SH-SY5Y (cell line): ENCODE results near the gene FCRL4.

Source experiments
- GATA2 ChIP-seq: IDR thresholded peaks from 2 replicates; pipeline ENCODE4 v1.6.1; 2011; ENCODE audit warnings: mild to moderate bottlenecking, low read depth, low read length
- GATA3 ChIP-seq: IDR thresholded peaks from 2 replicates; pipeline ENCODE4 v1.6.1; 2011; ENCODE audit warnings: low read depth, mild to moderate bottlenecking, low read length, moderate library complexity

FCRL4 gene

GRCh38 chr1:157580179-157580827 is 17.6 kb downstream of the FCRL4 start:
- TF ChIP-seq GATA3 (no peak), GATA2 (no peak)

GRCh38 chr1:157577420-157577819 is 20.5 kb downstream of the FCRL4 start:
- no peak for TF ChIP-seq GATA3
- no peak for TF ChIP-seq GATA2

- TF ChIP-seq GATA2 = no peak
- TF ChIP-seq GATA3 = no peak
Measured at GRCh38 chr1:157575744-157576143, 22.1 kb downstream of the FCRL4 start.

DNA sequence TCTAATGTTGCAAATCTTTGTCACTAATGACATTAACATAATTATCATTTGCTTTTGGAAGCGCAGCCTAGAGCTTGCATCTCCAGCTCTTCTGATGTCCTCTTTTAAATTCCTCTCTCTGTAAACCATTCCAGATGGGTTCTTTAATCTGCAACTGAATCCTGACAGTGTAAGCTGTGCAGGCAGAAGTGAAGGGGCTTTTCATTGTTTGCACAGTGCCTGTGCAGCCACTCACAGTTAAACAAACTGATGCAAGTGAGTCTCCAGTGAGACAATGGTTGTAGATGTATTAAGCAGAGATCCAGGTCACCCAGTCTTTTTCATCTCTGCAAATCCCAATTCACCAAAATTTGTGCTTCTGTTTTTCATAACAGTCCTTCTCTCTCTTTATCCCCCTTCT is 23.0 kb downstream of the FCRL4 start:
- TF ChIP-seq GATA3 = no peak
- TF ChIP-seq GATA2 = no peak

DNA sequence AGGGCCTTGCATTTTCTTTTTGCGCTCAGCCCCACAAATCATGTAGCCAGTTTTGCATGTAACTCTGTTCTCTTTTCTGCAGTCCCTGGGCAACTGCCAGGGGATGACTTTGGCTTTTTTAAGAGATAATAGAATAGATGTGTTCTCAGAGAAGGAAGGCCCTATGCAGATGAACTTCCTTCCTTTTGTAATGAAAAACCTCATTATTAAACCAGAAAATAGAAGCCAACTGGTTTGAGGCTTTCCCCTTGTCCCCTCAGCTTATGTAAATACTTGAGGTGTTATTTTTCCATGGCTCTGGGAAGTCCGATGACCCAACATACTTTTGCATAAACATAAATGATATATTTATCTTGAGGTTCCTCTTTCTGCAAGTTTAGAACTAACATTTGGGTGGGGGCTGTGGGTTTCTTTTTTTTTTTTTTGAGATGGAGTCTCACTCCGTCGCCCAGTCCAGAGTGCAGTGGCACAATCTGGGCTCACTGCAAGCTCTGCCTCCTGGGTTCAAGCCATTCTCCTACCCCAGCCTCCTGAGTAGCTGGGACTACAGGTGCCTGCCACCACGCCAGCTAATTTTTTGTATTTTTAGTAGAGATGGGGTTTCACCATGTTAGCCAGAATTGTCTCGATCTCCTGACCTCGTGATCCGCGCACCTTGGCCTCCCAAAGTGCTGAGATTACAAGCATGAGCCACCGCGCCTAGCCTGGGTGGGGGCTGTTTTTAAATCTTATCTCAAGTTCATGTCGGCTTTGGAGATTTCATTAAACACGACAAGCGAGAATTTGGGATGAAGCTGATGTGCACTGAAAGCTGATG is 31.2 kb downstream of the FCRL4 start:
- TF ChIP-seq GATA3 = no peak
- no peak for TF ChIP-seq GATA2

DNA sequence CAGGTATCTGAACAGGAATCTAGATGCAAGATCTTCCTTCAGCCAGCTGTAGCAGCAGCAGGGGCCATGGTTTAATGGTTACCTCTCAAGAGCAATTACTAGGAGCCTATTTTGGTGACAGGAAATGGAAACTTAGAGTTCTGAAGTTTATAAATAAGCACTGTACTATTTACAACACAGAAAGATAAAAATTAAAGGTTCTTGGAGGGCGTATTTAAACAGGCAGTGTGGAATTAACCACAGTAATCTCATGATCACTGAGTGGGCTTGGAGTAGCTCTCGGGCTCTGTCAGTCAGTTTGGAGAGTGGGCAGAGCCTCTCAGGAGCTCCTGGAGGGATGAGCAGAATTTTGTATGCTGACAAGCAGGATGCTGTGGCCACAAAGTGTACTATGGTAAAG is 35.4 kb downstream of the FCRL4 start:
- no peak for TF ChIP-seq GATA3
- no peak for TF ChIP-seq GATA2

DNA sequence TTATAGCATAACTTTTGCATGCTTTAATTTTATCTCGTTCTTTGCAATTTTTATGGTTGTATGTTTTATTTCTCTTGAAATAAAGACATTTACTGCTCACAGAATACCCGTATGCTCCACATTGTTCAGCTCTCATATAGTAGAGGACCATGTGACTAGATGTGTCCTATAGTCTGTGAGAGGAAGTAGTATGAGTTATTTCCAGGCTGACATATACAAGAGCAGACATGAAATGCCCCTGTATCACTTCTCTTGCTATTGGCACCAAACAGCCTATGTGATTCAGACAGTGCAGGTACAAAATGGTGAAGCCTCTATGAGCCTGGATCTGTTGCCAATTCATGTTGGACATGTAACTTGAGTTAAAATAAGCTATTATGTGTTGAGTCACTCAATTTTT is 39.8 kb downstream of the FCRL4 start:
- TF ChIP-seq GATA3 (no peak), GATA2 (no peak)

DNA sequence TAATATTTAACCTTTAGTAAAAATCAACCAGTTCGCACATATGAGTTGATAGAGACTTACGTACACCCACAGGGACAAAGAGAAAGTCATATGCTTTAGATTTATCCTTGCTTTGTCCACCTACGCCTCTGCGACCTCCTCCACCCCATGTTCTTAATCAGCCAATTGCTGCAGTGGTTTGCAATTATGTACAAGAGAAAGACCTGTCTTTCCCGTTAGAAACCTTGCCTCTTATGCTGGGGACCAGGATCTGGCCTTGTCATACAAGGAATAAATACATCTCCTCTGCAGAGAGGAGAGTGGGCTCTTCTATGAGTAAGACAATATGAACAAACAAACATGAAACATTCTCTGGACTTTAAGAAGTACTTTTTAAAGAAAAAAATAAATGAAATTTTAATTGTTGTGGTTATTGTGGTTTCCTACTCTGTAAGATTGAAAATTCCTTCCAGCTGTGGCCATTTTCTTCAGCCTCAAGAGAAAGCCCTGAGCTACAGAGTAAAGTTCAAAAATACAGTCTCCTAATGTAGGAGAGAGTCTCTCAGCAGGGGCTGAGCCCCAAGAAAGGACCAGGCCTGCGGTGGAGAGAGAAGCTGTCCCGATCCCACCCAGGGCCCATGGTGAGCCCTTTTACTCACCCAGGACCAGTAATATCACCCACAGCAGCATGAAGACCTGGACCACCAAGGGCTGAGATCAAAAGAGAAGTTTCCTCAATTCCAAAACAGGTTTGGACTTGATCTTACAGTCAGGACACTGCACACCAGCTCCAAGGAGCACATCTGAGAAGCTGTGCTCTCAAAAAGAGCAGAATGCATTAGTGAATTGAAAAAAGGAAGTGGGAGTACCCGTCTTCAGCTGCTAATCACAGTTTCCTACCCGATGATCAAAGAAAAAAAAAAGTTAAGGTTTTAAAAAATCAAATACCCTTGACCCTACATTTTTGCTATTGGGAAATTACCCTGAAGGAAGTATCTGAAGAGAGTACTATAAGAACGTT is 45.9 kb downstream of the FCRL4 start, which contains the start of gene FCRL5:
TSS of gene FCRL5 (minus strand) at position 822 of the 1,000 bp plus-strand sequence. CDS start at position 669, 153 bp downstream.
- TF ChIP-seq GATA2 = no peak
- TF ChIP-seq GATA3 = no peak

GRCh38 chr1:157542676-157543075 is 55.2 kb downstream of the FCRL4 start:
- no peak for TF ChIP-seq GATA2
- TF ChIP-seq GATA3 = no peak

DNA sequence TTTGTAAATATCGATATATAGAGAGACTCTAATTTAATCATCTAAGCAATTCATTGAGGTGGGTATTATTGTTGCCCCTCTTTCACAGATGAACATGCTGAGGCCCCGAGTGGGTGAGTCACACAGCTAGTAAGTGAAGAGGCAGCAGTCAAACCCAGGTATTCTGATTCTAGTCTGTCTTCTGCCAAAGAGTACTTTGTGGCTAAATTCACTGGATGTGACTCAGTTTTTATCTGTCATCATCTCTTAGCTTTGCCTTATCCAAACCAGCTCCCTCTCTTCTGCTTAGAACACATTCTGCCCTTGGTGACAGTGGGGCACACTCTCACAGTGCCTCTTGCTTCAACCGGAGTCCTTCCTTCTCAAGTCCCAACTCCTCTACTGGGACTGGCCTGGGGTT is 57.0 kb downstream of the FCRL4 start:
- TF ChIP-seq GATA2 (no peak), GATA3 (no peak)

- TF ChIP-seq GATA2 (no peak), GATA3 (no peak)
Measured at GRCh38 chr1:157540160-157540748, 57.6 kb downstream of the FCRL4 start.

GRCh38 chr1:157539568-157539967 is 58.3 kb downstream of the FCRL4 start:
- TF ChIP-seq GATA2 = no peak

- TF ChIP-seq GATA3 (no peak), GATA2 (no peak)
Measured at GRCh38 chr1:157532569-157532968, 65.3 kb downstream of the FCRL4 start.
